HepG2 (cell line): ENCODE measurements around the gene PURB. TPM values are rescaled to one million over a fixed set of nuclear protein-coding genes. Genes with fewer than 3 reads are reported as not detected.

ENCODE experiments used
- ATAC-seq: fragments of 200-7000 bp; cut with Tn5 transposase; 3 replicates; pipeline ENCODE4 v1.9.1; 2020; ENCODE audit warnings: mild to moderate bottlenecking, moderate library complexity
- BruUV-seq: library from RNA; stranded (reverse); fragments of 400-500 nt; replicated peaks from 2 replicates; lab custom pipeline; 2021; lab: Mats Ljungman, UMichigan
- CTCF ChIA-PET: fragments of 300-600 bp; formaldehyde crosslinking; extraction: SDS; loops from one replicate; lab custom pipeline; 2021; ENCODE audit warnings: low total read pairs, inconsistent platforms, low intra/inter-chr PET ratio; lab: Yijun Ruan, JAX
- POLR2A ChIA-PET: fragments of 350-600 bp; sonication (Branson Sonifier 250); formaldehyde crosslinking; loops from one replicate; lab custom pipeline; 2020; ENCODE audit warnings: antibody characterized with exemption, inconsistent platforms; lab: Yijun Ruan, JAX
- DNase-seq: peaks from one replicate; pipeline ENCODE4 v3.0.0-alpha.2; 2015; ENCODE audit warnings: low spot score
- FAIRE-seq: peaks from 3 replicates; lab custom pipeline; 2011; peaks lifted over from hg19 to GRCh38; lab: Jason Lieb, UNC
- H2AFZ ChIP-seq: one replicate; pipeline ENCODE4 v1.6.1; 2011; ENCODE audit warnings: low read length, inconsistent platforms
- H3K27ac ChIP-seq: fragments of 300-600 bp; 3 replicates; pipeline ENCODE4 v1.8.0; 2011; ENCODE audit warnings: mixed run types, mild to moderate bottlenecking, mixed read lengths, low read length, inconsistent platforms; ENCODE audit not compliant: insufficient read depth; ENCODE audit errors: extremely low read length
- H3K27me3 ChIP-seq, 2 experiments: fragments of 200-600 bp in 1 of 2; 2 replicates in 1 of 2; 3 replicates in 1 of 2; pipeline versions ENCODE4 v1.6.0 to v1.8.0; 2011; ENCODE audit warnings: low read length in 2 of 2, mild to moderate bottlenecking in 2 of 2, moderate library complexity in 2 of 2, inconsistent platforms in 1 of 2; ENCODE audit not compliant: insufficient read depth in 2 of 2, control insufficient read depth in 1 of 2
- H3K36me3 ChIP-seq, 2 experiments: fragments of 200-600 bp in 1 of 2; replicated peaks in 1 of 2; 2 replicates in 1 of 2; 3 replicates in 1 of 2; pipeline versions ENCODE4 v1.5.1 to v1.8.0; 2011; ENCODE audit warnings: low read length in 2 of 2, inconsistent platforms in 1 of 2; ENCODE audit not compliant: insufficient read depth in 2 of 2, control insufficient read depth in 1 of 2
- H3K4me1 ChIP-seq: 2 replicates; pipeline ENCODE4 v1.5.1; 2012; ENCODE audit warnings: low read length, inconsistent platforms; ENCODE audit not compliant: insufficient read depth
- H3K4me2 ChIP-seq: 2 replicates; pipeline ENCODE4 v1.6.0; 2011; ENCODE audit warnings: low read depth, low read length, inconsistent platforms
- H3K4me3 ChIP-seq, 3 experiments: fragments of 200-600 bp in 1 of 3; sonication (generic), shearing (Covaris generic) in 1 of 3; replicated peaks in 1 of 3; 2 replicates each; pipeline ENCODE4 v1.5.1; 2011 to 2016; ENCODE audit warnings: low read length in 3 of 3, inconsistent platforms in 2 of 3, low read depth in 2 of 3, mild to moderate bottlenecking in 2 of 3, control low read depth in 1 of 3, mixed read lengths in 1 of 3; ENCODE audit not compliant: insufficient read depth in 1 of 3
- H3K79me2 ChIP-seq: one replicate; pipeline ENCODE4 v1.6.1; 2011; ENCODE audit warnings: low read length, inconsistent platforms; ENCODE audit not compliant: insufficient read depth
- H3K9ac ChIP-seq: 2 replicates; pipeline ENCODE4 v1.6.0; 2011; ENCODE audit warnings: mild to moderate bottlenecking, low read depth, low read length, inconsistent platforms; ENCODE audit not compliant: insufficient read depth
- H3K9me3 ChIP-seq: 2 replicates; pipeline ENCODE4 v1.5.1; 2012; ENCODE audit warnings: mild to moderate bottlenecking, low read length
- H4K20me1 ChIP-seq: 2 replicates; pipeline ENCODE4 v1.6.0; 2011; ENCODE audit warnings: inconsistent platforms, mild to moderate bottlenecking, low read length, moderate library complexity; ENCODE audit not compliant: insufficient read depth
- AHR ChIP-seq: IDR thresholded peaks from 2 replicates; pipeline ENCODE4 v1.6.1; 2018; ENCODE audit warnings: missing genetic modification reagents, missing compliant biosample characterization
- CBX5 ChIP-seq: sonication (generic); formaldehyde crosslinking; IDR thresholded peaks from 2 replicates; pipeline ENCODE4 v1.4.0; 2020; ENCODE audit warnings: missing genetic modification reagents, borderline replicate concordance
- DPF2 ChIP-seq: sonication (generic); formaldehyde crosslinking; IDR thresholded peaks from 2 replicates; pipeline ENCODE4 v1.4.0; 2020; ENCODE audit warnings: mild to moderate bottlenecking, low read depth, missing genetic modification reagents, borderline replicate concordance
- GABPB1 ChIP-seq: IDR thresholded peaks from 2 replicates; pipeline ENCODE4 v1.6.1; 2016; ENCODE audit warnings: mild to moderate bottlenecking, missing genetic modification reagents, moderate library complexity, missing compliant biosample characterization
- GLI4 ChIP-seq: sonication (generic); formaldehyde crosslinking; IDR thresholded peaks from 2 replicates; pipeline ENCODE4 v1.5.1; 2020; ENCODE audit warnings: missing genetic modification reagents, mild to moderate bottlenecking, moderate library complexity, borderline replicate concordance
- GTF2F1 ChIP-seq: fragments of 150-350 bp; IDR thresholded peaks from 2 replicates; pipeline ENCODE4 v1.6.1; 2014; ENCODE audit warnings: low read length
- KDM2A ChIP-seq: sonication (generic); formaldehyde crosslinking; IDR thresholded peaks from 2 replicates; pipeline ENCODE4 v1.4.0; 2020; ENCODE audit warnings: low read depth, missing genetic modification reagents, borderline replicate concordance
- PATZ1 ChIP-seq: sonication (generic); formaldehyde crosslinking; IDR thresholded peaks from 2 replicates; pipeline ENCODE4 v1.4.0; 2020; ENCODE audit warnings: missing genetic modification reagents
- POLR2AphosphoS5 ChIP-seq: IDR thresholded peaks from 2 replicates; pipeline ENCODE4 v1.6.1; 2012; ENCODE audit warnings: low read depth, low read length
- PREB ChIP-seq: sonication (generic); formaldehyde crosslinking; IDR thresholded peaks from 2 replicates; pipeline ENCODE4 v1.4.0; 2020; ENCODE audit warnings: missing genetic modification reagents
- RAD21 ChIP-seq: fragments of 450-650 bp; formaldehyde crosslinking; IDR thresholded peaks from 2 replicates; pipeline ENCODE4 v1.5.0; 2020; ENCODE audit warnings: mild to moderate bottlenecking
- RXRB ChIP-seq: IDR thresholded peaks from 2 replicates; pipeline ENCODE4 v1.6.1; 2016; ENCODE audit warnings: borderline replicate concordance, missing genetic modification reagents, missing compliant biosample characterization
- SMC3 ChIP-seq: IDR thresholded peaks from 2 replicates; pipeline ENCODE4 v1.6.1; 2011; ENCODE audit warnings: low read length, improper control_type of control experiment
- XRCC5 ChIP-seq: fragments of 200-400 bp; formaldehyde crosslinking; optimal IDR thresholded peaks from 2 replicates; pipeline ENCODE3; 2017; ENCODE audit warnings: mild to moderate bottlenecking, low read length
- YY1 ChIP-seq: IDR thresholded peaks from 2 replicates; pipeline ENCODE4 v1.6.1; 2011; ENCODE audit warnings: low read length, low read depth, moderate library complexity, mild to moderate bottlenecking; ENCODE audit not compliant: insufficient read depth, insufficient replicate concordance
- ZBTB21 ChIP-seq: sonication (generic); formaldehyde crosslinking; IDR thresholded peaks from 2 replicates; pipeline ENCODE4 v1.4.0; 2020; ENCODE audit warnings: missing genetic modification reagents
- ZNF24 ChIP-seq: fragments of 450-650 bp; IDR thresholded peaks from 2 replicates; pipeline ENCODE4 v1.6.1; 2017; ENCODE audit warnings: antibody characterized with exemption, mild to moderate bottlenecking
- ZNF329 ChIP-seq: sonication (generic); formaldehyde crosslinking; IDR thresholded peaks from 2 replicates; pipeline ENCODE4 v1.9.0; 2021; ENCODE audit warnings: low read depth, mild to moderate bottlenecking, missing genetic modification reagents
- ZNF546 ChIP-seq: sonication (generic); formaldehyde crosslinking; conservative IDR thresholded peaks from 2 replicates; pipeline ENCODE4 v1.8.1; 2023; ENCODE audit warnings: mild to moderate bottlenecking, missing genetic modification reagents
- ZNF577 ChIP-seq: sonication (generic); formaldehyde crosslinking; IDR thresholded peaks from 2 replicates; pipeline ENCODE4 v1.4.0; 2020; ENCODE audit warnings: mild to moderate bottlenecking, low read depth, missing genetic modification reagents, borderline replicate concordance
- WGBS: methylation state at CpG from one replicate; pipeline ENCODE4 v1.1.6; 2017; ENCODE audit warnings: low lambda C conversion rate; 5-methylcytosine and 5-hydroxymethylcytosine counted together
- in situ Hi-C: cut with HindIII; loops from 2 replicates; pipeline ENCODE4 v1.10.0; 2017; ENCODE audit warnings: low pct_unique_long_range_greater_than_20kb; ENCODE audit not compliant: extremely low pct_ligation_motif_present
- intact Hi-C: fragments of 100-400 bp; cut with micrococcal nuclease; formaldehyde crosslinking; loops from one replicate; pipeline ENCODE4 v1.10.0; 2022; ENCODE audit not compliant: unreplicated experiment
- polyA plus RNA-seq, 8 experiments: library from polyadenylated mRNA; depleted of rRNA in 3 of 8; stranded (reverse) in 7 of 8; unstranded in 1 of 8; fragments of >200 nt; fragmentation: Illumina TruSeq in 4 of 8; extraction: Trizol in 4 of 8; gene quantifications; 2 replicates each; pipeline versions ENCODE4 v1.2.1 to v1.2.3, GENCODE V29; 2011 to 2016; ENCODE audit warnings: low read depth in 4 of 8, missing spikeins in 1 of 8, mixed read lengths in 1 of 8; ENCODE audit not compliant: insufficient read depth in 1 of 8
- total RNA-seq, 5 experiments: library from RNA; depleted of rRNA; stranded (reverse); fragments of >200 nt; fragmentation: Illumina TruSeq; extraction: Trizol; gene quantifications; 2 replicates each; pipeline ENCODE4 v1.2.3, GENCODE V29; 2016; ENCODE audit warnings: low read depth in 1 of 5
- TF ChIP-seq, protein P1 (sequence below): sonication (generic); formaldehyde crosslinking; IDR thresholded peaks from 2 replicates; pipeline ENCODE4 v1.4.0; 2020; ENCODE audit warnings: missing genetic modification reagents

Gene PURB
- total and polyA plus RNA-seq, 2 of the 13 experiments (the other 11 are each of a cell fraction or from before 2014, with no cell fraction given), result 2.3 to 4.3 TPM

DNA sequence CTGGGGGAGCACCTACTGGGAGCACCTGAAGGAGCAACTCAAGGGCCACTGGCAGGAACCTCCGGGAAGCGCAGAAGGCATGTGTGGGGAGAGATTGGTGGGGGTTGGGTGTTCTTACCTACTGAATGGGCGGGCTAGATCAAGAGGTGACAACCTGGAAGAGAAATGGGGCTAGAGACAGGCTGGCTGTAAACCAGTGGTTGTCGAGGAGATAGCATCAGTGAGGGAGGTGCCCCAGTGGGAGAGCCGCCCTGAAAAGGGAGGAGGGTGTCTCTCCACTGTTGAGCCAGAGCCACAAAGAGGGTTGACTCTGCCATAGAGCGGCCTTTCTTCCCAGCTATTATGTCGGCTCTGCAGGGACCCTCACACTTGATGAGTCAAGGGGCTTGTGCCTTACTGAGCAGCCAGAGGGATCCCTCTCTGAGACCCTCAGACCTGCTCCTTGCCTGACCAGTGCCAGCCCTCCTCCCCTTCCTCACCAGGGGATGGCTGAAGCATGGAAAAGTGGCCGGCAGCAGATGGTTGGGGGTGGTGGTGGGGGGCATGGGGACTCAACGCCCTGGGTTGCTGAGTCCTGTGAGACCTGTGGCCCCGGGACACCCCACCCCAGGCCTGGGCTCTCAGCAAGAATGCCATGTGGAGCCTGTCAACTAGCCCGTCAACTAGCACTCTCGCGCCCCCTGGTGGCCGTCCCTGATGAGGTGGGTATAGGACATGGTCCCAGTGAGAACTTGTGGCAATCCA lies 36.4 kb upstream of the PURB start:
- peak; percentile 99 for ATAC-seq
- no peak for TF ChIP-seq GLI4
- 0 out of 2 replicates have a peak, but pooled peaks have one; percentile 9 for TF ChIP-seq RXRB (CRISPR knock-in tag)
- TF ChIP-seq AHR (CRISPR knock-in tag), result no peak
- peak; percentile 35 for TF ChIP-seq YY1
- TF ChIP-seq ZNF329, result no peak
- TF ChIP-seq ZNF24, result 0 out of 2 replicates have a peak, but pooled peaks have one; percentile 71
- no peak for TF ChIP-seq GABPB1
- TF ChIP-seq RAD21 (CRISPR knock-in tag), result peak; percentile 83
- TF ChIP-seq ZNF577, result no peak
- TF ChIP-seq ZNF546 (CRISPR knock-in tag), result no peak
- TF ChIP-seq, protein P1, sequence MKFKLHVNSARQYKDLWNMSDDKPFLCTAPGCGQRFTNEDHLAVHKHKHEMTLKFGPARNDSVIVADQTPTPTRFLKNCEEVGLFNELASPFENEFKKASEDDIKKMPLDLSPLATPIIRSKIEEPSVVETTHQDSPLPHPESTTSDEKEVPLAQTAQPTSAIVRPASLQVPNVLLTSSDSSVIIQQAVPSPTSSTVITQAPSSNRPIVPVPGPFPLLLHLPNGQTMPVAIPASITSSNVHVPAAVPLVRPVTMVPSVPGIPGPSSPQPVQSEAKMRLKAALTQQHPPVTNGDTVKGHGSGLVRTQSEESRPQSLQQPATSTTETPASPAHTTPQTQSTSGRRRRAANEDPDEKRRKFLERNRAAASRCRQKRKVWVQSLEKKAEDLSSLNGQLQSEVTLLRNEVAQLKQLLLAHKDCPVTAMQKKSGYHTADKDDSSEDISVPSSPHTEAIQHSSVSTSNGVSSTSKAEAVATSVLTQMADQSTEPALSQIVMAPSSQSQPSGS (CRISPR knock-in tag), result no peak
- no peak for TF ChIP-seq PREB (CRISPR knock-in tag)
- no peak for TF ChIP-seq ZBTB21 (CRISPR knock-in tag)
- peak; percentile 83 for TF ChIP-seq SMC3
- TF ChIP-seq XRCC5, result no peak
- no peak for TF ChIP-seq DPF2
- TF ChIP-seq KDM2A, result peak; percentile 44; the same call in 1 of the 2 replicates
- no peak for TF ChIP-seq GTF2F1
- TF ChIP-seq PATZ1 (CRISPR knock-in tag), result 0 out of 2 replicates have a peak, but pooled peaks have one; percentile 16
- TF ChIP-seq CBX5 (CRISPR knock-in tag), result 0 out of 2 replicates have a peak, but pooled peaks have one; percentile 28
- no peak for TF ChIP-seq POLR2AphosphoS5

More for the DNA sequence above, 36.4 kb upstream of the PURB start:
- Histone ChIP-seq H3K79me2 (no peaks in the 10 kb centered on the region), H3K27me3 (peaks cover 0 to 3% of the 10 kb centered on the region in 2 experiments; a peak in 1 of 5 replicates), H3K4me1 (no peaks in the 10 kb centered on the region), H3K4me2 (peak overlapping the region; percentile 6; the same call in 1 of the 2 replicates), H4K20me1 (no peaks in the 10 kb centered on the region), H3K9me3 (no peaks in the 10 kb centered on the region), H3K36me3 (no peaks in the 10 kb centered on the region), H2AFZ (no peak overlapping the region), H3K4me3 (no peak overlapping the region), H3K27ac (no peak overlapping the region), H3K9ac (no peak overlapping the region)
- WGBS, result 52% methylated on average over 8 of the region's 14 CpGs
- ChIA-PET POLR2A (interaction anchor here (1.0 kb wide), 1 partner anchor 340 kb away, joined by 4 read pairs; the partner anchor contains the start of gene TMED4), CTCF (interaction anchor here (1.1 to 1.8 kb wide), 4 partner anchors 64 to 333 kb away, joined by 3 to 13 read pairs (median 8); no protein-coding TSS in a partner anchor)
- no TSS peak for BruUV-seq
- intact Hi-C loops, result loop anchor here (1.0 kb wide), 3 partner anchors 64 to 333 kb away; no protein-coding TSS in a partner anchor
- DNase-seq, result peak; percentile 59
- FAIRE-seq, result peak; percentile 81
- in situ Hi-C loops, result no loop called here
